Measurements from ENCODE around the gene SREBF1. TPM values are rescaled to one million over a fixed set of nuclear protein-coding genes. Genes with fewer than 3 reads are reported as not detected.

The SREBF1 gene
- total RNA-seq, 2 donors from 2014 or later = 29.3 to 62.7 TPM

- intact Hi-C loops (cut with DNase I) = no loop called here
- DNase-seq (ENCODE audit: low spot score) = no peak
Observed at GRCh38 chr17:17790637-17791464, 45.9 kb downstream of the SREBF1 start.

- intact Hi-C loops (cut with DNase I) = loop anchor here in 1 of 2 donors (5.0 kb wide), 1 partner anchor 103 kb away; no protein-coding TSS in a partner anchor
Observed at GRCh38 chr17:17789828-17790636, 46.8 kb downstream of the SREBF1 start.

GRCh38 chr17:17789410-17789809 is 47.4 kb downstream of the SREBF1 start:
- intact Hi-C loops (cut with DNase I) = loop anchor here in 1 of 2 donors (5.0 kb wide), 1 partner anchor 102 kb away; no protein-coding TSS in a partner anchor
- DNase-seq (ENCODE audit: low spot score) = no peak

More at GRCh38 chr17:17789828-17790636, 46.8 kb downstream of the SREBF1 start:
- no peak for DNase-seq (ENCODE audit: low spot score)

GRCh38 chr17:17788967-17789366 is 47.8 kb downstream of the SREBF1 start:
- intact Hi-C loops (cut with DNase I) = loop anchor here in 1 of 2 donors (5.0 kb wide), 1 partner anchor 102 kb away; no protein-coding TSS in a partner anchor
- no peak for DNase-seq (ENCODE audit: low spot score)

GRCh38 chr17:17787568-17787967 is 49.2 kb downstream of the SREBF1 start:
- DNase-seq (ENCODE audit: low spot score) = no peak
- intact Hi-C loops (cut with DNase I) = loop anchor here in 1 of 2 donors (5.0 kb wide), 1 partner anchor 100 kb away; no protein-coding TSS in a partner anchor

GRCh38 chr17:17786998-17787397 is 49.8 kb downstream of the SREBF1 start:
- intact Hi-C loops (cut with DNase I) = loop anchor here in 1 of 2 donors (5.0 kb wide), 1 partner anchor 100 kb away; no protein-coding TSS in a partner anchor
- no peak for DNase-seq (ENCODE audit: low spot score)

GRCh38 chr17:17785407-17785806 is 51.4 kb downstream of the SREBF1 start:
- intact Hi-C loops (cut with DNase I) = loop anchor here in 1 of 2 donors (5.0 kb wide), 1 partner anchor 98 kb away; no protein-coding TSS in a partner anchor

GRCh38 chr17:17784657-17785267 is 52.0 kb downstream of the SREBF1 start:
- intact Hi-C loops (cut with DNase I) = loop anchor here in 1 of 2 donors (5.0 kb wide), 1 partner anchor 97 kb away; no protein-coding TSS in a partner anchor
- no peak for DNase-seq (ENCODE audit: low spot score)

More at GRCh38 chr17:17785407-17785806, 51.4 kb downstream of the SREBF1 start:
- no peak for DNase-seq (ENCODE audit: low spot score)

- intact Hi-C loops (cut with DNase I) = no loop called here
- DNase-seq (ENCODE audit: low spot score) = peak; percentile 86
Observed at GRCh38 chr17:17783825-17784656, 52.7 kb downstream of the SREBF1 start.

- DNase-seq (ENCODE audit: low spot score) = peak; percentile 88
- intact Hi-C loops (cut with DNase I) = no loop called here
Observed at GRCh38 chr17:17783116-17783824, 53.5 kb downstream of the SREBF1 start.

- DNase-seq (ENCODE audit: low spot score) = no peak
- intact Hi-C loops (cut with DNase I) = no loop called here
Observed at GRCh38 chr17:17782523-17783115, 54.2 kb downstream of the SREBF1 start.

GRCh38 chr17:17781591-17782496 is 54.9 kb downstream of the SREBF1 start:
- peak; percentile 90 for DNase-seq (ENCODE audit: low spot score)
- intact Hi-C loops (cut with DNase I) = no loop called here

GRCh38 chr17:17780922-17781590 is 55.7 kb downstream of the SREBF1 start:
- DNase-seq (ENCODE audit: low spot score) = no peak
- intact Hi-C loops (cut with DNase I) = no loop called here

- intact Hi-C loops (cut with DNase I) = no loop called here
- DNase-seq (ENCODE audit: low spot score) = peak; percentile 87
Observed at GRCh38 chr17:17779015-17779611, 57.7 kb downstream of the SREBF1 start.

- DNase-seq (ENCODE audit: low spot score) = peak; percentile 87
- intact Hi-C loops (cut with DNase I) = no loop called here
Observed at GRCh38 chr17:17778308-17779014, 58.3 kb downstream of the SREBF1 start.
